ENCODE results near the gene RBM7. TPM values are rescaled to one million over a fixed set of nuclear protein-coding genes. Genes with fewer than 3 reads are reported as not detected.

The RBM7 gene, protein sequence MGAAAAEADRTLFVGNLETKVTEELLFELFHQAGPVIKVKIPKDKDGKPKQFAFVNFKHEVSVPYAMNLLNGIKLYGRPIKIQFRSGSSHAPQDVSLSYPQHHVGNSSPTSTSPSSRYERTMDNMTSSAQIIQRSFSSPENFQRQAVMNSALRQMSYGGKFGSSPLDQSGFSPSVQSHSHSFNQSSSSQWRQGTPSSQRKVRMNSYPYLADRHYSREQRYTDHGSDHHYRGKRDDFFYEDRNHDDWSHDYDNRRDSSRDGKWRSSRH
- 25.8 TPM for total RNA-seq

DNA sequence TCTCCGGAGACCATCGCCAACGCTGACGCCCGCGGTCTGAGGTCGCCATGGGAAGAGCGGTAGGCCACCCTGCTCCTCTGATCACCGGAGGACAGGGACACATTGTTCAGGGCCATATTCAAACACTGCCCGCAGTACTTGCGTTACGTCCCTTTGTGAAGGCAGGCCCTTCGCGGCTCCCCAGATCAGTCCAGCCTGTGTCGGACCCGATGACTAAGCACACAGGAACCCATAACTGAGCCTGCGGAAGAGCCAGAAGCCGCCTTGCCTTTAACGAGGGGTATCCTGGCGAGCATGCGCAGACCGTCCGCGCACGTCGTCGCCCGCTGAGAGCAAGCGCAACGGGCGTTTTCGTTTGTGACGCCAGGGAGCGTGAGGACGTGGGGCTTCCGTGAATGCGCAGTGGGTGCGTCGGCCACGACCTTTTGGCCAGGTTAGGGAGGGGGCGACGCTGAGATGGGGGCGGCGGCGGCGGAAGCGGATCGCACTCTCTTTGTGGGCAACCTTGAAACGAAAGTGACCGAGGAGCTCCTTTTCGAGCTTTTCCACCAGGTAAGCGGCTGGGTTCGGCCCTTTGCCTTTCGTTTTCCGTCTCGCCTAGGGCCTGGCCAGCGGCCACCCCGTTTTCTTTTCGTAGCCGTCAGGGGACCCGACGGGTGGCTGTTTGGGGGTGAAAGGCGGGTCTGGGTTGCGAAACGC, at the start of gene RBM7, which contains the start of gene C11orf71:
TSS of gene RBM7 (plus strand) at position 451 of the 699 bp plus-strand sequence. CDS start at position 457, 6 bp downstream.
TSS of gene C11orf71 (minus strand) at position 296 of the 699 bp plus-strand sequence. CDS start at position 116, 180 bp downstream.
- peak; percentile 99 for DNase-seq

DNA sequence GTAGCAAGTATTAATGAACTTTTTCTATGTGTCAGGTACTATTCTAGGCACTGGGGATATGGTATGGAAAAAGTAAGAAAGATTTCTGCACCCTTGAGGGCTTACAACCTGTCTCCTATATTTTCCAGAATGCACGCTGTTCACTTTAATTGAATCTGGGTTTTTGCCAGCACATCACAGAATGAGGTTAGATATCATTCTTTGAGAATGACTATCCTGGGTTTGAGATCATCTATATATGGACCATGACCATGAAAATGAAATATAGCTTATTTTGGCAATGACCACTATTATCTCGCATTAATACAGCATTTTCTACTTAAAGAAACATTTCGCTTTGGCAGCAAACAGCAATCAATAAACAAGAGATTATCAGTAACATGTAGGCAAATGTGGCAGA, 47.0 kb upstream of the RBM7 start:
- DNase-seq = no peak

DNA sequence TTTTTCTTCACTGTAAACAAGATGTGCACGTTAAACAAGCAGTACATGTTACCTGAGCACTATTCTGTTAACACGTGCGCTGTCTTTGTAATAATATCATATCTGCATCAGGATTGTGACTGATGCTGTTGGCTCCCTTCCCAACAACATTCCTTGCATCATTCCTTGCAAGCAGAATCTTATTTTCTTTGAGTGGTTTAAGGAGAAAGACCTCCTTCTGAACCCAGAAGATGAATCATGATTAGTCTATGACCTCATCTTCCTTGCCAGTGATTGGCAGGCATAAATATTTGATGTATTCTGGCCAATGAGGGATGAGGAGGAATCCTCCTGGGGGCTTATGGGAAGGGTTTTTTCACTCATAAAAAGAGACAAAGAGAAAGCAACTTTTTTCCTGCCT, 46.4 kb upstream of the RBM7 start:
- DNase-seq = peak; percentile 7

DNA sequence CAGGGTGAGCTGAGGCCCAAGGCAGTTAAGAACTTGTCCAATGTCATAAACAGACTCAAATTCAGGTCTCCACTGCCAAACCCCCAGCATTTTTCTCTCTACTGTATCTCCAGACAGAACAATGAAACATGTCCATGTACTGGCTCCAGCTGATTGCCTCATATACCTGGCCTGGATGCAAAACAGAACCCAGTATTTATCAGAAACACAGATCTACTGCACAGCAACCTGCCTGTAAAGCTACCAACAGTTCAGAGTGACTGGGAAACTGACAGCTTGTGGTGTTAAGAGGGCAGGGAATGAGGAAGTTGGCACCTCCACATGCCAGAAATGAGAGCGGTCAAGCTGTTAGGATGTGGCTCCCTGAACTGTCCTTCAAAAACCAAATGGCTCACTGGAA, 41.8 kb upstream of the RBM7 start:
- no peak for DNase-seq

DNA sequence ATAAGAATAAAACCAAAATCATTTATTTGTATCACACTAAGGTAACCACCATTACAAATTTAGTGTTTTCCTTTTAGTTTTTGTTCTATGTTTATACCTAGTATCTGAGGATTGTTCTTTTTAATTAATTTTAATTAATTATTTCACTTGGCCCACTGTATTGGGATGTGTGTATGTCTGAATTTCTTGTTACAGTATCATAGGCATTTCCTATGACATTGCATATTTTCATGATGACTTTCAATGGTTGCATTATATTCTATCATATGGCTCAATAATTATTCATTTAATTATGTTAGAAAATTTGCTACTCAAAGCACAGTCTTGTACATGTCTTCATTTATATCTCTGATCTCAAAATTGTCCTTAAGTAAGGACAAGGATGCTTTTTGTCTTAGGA, 41.1 kb upstream of the RBM7 start:
- DNase-seq = no peak

DNA sequence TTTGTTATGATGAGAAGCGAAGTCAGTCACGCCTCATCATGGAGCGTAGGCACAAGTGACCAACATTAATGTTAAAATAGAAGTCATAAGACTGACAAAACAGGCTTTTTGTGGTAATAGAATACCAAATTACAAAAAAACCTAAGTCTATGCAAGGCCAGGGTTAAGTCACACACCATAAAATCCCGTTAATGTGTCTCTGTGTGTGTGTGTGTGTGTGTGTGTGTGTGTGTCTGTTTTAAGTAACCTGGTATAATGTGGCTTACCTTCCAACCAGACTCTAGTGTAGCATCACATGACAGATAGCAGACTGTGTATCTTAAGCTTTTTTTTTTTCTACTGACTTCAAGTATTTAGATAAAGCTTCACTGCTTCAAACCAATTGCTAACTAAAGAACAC, 38.1 kb upstream of the RBM7 start:
- no peak for DNase-seq

DNA sequence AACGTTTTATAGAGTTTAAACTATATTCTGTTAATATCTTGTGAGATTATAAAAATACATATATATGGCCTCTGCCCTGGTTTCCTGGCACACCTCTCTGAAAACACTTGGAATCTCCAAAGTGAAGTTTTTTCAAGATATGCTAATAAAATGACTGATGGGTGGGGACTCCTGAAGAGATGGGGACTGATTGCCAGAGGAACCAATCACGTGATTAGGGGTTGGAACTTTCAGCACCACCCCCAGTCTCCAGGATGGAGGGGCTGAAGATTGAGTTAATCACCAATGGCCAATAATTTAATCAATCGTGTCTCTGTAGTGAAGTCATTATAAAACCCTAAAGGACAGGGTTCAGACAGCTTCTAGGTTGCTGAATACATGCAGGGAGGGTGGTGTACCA, 37.5 kb upstream of the RBM7 start:
- DNase-seq = no peak

DNA sequence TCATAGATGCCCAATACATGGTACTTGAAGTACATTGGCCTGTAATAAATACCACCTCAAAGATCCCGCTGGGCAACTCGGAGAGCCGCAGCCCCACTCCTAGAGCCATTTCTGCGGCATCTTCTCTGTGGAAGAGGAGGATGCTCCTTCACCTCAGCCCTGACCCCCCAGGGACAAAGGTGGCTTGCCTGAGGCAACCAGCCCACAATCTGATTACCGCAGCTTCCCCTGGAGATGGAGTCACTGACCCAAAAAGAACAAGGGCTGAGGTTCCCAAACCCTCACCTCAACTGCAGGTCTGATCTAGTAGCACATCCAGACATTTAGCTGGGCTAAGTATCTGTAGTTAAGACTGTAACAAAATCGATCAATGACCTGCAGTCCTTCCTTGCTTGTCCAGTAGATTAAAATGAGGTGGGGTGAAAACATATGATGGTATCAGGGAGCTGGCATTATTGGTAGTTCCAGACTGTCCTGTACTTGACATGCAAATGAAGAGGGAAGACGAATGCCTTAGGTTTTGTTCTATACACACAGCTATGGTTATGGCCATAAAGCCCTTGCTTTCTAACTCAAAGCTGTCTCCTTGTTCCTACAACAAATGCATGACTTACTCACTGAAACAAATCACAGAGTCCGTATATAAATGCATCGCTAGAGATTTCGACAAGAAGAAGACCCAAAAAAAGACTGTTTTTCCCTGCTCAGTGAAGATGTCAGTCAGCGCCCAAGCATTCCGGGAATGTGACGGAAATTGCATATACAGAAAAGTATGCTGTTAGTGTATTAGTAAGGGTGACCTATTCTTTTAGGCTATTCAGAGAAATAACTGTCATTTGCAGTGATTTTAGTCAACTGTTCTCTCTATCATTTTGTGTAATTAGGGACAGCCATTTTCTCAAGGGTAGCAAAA, 33.9 kb upstream of the RBM7 start:
- DNase-seq = no peak

DNA sequence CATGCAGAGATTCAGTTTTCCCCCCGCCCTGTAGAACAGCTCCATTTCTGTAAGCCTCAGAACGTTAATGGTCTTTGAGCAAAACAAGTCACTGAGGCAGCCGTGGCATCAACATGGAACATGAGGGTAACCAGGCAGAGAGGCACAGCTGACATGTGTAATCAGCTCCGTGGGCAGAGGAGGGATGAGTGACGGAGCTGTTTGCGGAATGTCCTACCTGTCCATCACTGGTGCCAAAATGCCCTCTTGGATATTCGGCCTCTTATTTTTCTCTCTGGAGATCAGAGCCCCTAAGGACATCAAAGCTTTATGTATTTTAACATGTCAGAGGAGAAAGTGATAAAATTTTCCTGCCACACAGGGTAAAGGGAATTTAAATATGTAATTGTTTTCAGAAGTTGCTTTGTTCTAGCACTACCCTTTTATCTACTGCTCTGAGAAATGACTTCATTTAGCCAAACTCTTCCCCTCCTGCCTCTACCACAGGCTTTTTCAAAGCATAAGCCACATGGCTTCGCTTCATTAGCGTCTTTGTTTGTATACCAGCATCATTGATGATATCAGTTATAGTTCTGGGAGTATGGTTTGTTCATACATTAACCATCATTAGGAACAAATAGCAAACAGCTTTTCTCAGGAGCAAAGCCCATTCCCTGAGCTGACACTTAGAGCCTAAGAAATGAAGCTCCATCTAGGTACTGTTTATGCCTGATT, 33.1 kb upstream of the RBM7 start:
- DNase-seq = no peak

DNA sequence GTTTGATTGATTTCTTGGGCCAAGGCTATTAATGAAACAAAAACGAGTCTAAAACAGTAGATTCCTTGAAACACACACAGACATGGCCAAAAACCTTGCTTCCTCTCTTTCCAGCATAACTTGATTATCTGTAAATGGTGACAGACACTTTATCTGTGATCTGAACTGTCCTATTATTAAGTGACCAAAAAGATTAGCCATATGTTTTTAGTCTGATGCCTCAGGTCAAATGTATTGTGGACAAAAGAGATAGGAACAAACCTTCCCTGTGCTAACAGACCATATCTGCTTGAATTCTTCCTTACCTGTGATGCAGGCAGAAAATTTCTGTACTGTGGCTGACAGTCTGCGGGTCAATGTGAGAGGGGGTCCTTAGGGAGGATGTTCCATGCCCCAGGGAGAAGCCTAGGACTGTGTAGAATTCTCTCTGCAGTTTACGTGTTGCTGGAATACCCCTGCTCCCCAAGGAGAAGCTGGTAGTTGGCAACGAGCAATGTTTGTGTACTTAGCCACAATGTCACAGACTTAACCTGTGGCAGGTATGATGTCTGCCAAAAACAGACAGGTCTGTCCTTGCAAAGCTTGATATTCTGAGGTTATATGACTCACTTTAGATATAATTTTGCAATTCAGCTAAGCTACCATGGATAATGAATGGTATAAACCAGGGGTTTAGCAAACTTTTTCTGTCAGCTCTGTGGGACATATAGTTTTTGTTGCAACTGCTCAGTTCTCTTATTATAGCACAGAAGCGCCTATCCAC, 31.4 kb upstream of the RBM7 start:
- DNase-seq = no peak

DNA sequence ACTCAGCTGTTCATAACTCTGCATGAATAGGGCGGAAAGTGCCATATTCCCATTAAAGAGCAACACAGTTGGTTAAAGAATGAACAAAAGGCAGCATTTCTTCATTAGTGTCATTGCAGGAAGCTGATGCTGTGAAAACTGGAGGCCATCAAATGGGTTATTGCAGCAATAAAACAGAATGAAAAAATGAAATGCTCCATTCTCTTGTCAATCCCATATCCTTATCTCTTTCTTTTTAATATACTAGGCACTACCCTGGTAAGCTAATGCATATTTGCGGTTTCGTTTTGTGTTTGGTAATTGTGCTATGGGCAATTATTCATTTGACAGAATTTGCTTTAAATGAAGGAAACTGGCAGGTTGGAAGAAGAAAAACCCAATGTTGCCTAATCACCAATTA, 25.4 kb upstream of the RBM7 start:
- no peak for DNase-seq

DNA sequence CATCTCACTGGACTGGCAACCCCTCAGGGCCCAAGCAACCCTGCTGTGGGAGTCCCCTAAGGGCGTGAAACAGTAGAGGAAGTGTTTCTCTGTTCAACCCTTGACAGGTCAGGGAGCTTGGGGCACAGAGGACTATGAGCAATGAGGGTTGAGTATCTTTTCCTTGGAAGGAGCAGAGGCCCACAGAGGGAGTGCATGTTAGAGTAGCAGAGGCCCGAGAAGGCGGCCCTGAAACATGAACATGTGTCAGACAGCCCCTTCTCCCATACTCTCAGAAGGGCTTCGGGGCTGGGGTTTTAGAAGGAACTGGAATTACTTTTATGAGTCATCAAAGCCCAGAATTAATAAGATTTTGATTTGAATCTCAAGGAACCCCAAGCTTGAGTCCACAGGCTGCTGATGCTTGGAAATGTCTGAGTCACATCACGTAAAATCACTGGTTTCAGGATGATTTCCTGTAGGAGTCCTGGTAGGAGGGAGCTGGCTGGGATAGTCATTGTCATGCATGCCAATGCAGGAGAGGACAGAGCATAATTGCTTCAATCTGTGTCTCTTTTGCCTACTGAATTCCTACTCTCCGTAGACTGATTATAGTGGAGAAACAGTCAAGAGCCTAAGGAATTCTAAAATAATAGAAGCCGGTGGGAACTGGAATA, 22.7 kb upstream of the RBM7 start:
- DNase-seq = no peak

DNA sequence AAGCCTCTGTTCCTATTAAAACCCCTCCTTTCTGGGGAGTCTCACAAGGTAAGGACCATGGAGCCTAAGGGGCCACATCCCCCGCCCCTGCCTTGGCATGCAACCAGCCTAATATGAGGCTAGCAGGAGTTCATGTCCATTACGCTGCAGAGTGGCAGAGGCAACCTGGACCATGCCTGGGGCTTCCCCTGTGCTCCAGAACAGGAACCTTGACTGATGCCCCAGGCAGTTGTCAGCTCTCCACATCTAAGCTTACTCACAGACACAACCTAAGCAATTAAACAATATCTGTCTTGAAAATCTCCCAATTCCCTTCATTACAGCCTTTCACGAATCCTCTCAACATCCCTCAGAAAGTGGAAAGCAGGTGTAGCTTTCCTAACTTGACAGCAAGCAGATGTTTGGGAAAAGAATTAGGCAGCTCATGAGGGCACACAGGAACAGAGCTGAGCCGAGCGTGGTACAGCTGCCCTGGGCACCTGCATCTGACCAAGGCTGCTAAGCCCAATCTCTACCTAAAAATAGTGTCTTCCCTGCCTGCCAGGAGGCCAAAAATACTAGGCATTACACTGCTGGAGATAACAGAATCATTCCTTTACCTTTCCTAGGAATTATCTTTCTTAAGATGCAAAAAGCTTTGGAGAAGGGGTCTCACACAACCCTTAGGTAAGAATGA, 20.9 kb upstream of the RBM7 start:
- no peak for DNase-seq

DNA sequence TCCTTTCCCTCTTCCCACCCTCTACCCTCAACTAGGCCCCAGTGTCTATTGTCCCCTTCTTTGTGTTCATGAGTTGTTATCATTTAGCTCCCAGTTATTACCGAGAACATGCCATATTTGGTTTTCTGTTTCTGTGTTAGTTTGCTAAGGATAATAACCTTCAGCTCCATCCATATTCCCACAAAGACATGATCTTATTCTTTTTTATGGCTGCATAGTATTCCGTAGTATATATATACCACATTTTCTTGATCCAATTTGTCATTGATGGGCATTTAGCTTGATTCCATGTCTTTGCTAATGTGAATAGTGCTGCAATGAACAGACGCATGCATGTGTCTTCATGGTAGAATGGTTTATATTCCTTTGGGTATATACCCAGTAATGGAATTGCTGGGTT, 18.0 kb upstream of the RBM7 start:
- DNase-seq = no peak

DNA sequence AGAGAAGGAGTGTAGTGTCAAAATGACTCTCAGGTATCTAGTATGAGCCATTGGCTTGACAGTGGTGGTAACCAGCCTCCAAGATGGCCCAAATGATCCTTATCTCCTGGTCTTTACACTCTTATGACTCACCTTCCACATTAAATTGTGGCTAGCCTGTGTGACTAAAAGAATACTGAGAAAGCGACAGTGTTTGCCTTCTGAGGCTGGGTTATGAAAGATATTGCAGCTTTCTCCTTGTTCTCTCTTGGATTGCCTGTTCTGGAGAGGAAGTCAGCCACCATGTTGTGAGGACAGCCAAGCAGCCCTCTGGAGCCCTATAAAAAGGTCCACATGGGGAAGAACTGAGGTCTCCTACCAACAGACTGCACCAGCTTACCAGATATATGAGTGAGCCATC, 16.0 kb upstream of the RBM7 start:
- DNase-seq = no peak

DNA sequence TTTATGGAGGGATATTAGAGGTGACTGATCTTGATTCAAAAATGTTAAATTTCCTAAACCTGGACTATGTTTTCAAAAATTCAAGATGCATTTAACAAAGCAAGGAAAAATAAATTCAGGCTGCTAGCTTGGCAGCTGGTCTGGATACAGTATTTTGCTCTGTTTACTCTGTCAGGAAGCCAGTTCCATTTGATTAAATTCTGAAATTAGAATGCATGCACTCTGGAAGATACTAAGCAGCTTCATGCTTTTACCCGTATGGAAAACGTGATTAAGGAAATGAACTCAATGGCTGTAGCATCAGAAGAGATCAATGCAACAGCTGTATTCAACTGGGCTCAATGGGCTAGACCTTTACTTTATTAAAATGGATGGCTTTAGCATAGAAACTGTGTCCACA, 14.3 kb upstream of the RBM7 start:
- DNase-seq = peak; percentile 15

DNA sequence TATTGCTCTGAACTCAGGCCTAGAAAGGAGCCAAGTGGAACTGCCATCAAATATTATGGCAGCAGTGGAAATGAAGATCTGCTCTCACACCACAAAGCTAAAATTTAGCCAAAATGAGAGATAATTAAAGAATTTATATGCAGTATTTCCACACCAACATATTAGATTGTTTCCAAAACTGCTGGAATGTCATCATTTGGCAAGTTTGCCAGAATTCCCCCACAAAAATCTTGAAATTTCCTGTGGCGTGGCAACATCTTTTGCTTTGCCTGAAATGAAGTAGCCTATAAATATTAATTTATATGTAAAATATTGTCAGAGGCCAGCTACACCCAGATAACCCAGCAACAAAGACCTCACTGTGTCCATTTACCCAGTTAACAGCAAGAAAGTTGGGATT, 13.9 kb upstream of the RBM7 start:
- DNase-seq = no peak

DNA sequence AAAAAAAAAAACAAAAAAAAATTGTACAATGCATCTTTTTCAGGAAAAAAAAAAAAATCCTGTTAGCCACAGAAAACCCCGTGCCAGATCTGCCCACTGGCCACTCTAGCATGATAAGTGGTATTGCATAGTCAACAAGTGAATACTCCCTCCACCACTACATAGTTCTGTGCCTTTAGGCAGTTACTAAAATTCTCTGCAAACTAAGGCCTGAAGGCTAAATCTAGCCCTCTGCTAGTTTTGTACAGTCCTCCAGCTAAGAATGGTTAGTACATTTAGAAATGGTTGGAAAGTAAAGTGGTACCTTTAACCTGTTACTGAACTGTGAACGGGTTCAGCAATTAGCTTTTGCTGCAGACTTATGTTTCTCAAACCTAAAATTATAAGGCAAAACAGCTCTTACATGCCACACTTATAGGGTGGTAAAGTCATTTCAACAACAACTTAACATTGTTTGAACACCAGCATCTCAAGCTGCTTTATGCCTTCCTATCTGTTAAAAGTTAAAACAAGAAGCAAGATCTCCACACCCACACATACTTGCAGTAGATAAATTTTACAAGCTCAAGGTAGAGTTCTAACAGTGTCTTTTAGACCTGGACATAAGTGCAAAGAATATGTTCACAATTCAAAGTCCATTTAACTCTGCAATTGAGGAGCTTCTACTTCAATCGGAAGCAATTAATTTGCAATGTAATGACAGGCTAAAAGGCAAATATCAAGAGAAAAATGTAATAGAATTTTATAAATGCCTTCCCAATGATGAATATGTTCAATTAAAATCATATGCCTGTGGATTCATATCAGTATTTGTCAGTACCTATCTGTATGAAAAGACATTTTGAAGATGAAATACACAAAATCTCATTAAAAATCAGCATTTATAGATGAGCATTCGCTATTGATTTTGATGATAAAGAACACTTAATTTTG, 7.5 kb upstream of the RBM7 start:
- no peak for DNase-seq

DNA sequence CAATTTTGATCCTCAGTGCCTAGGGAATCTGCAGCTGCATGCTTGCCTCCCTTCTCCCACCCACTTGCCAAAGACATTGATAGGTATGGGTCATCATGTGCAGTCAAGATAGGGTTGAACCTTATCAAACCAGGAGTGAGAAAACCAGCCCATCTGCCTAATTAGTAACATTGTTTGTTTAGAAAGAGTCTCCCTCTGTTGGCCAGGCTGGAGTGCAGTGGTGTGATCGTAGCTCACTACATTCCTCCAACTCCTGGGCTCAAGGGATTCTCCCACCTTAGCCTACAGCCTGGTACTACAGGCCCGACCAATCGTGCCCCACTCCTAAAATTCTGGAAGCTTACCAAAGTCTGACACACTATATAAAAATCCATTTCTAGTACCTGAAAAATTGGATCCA, 4.7 kb upstream of the RBM7 start:
- no peak for DNase-seq
